WTC11 (cell line): ENCODE data around the gene AMER3. TPM values are rescaled to one million over a fixed set of nuclear protein-coding genes. Genes with fewer than 3 reads are reported as not detected.

Source experiments
- ATAC-seq: fragments of 200-7000 bp; cut with Tn5 transposase; 2 replicates; pipeline ENCODE4 v1.10.0; 2021; ENCODE audit warnings: mild to moderate bottlenecking, moderate library complexity
- CTCF ChIA-PET: fragments of 300-600 bp; sonication (Branson Sonifier 250); formaldehyde crosslinking; loops from one replicate; lab custom pipeline; 2021; ENCODE audit warnings: antibody characterized with exemption; lab: Charles Lee
- POLR2A ChIA-PET: fragments of 350-600 bp; sonication (Branson Sonifier 250); formaldehyde crosslinking; loops from one replicate; lab custom pipeline; 2021; ENCODE audit warnings: antibody characterized with exemption; lab: Charles Lee
- DNase-seq: peaks from one replicate; pipeline ENCODE4 v3.0.0; 2021; ENCODE audit warnings: low spot score
- H3K27ac Mint-ChIP-seq: 2 replicates; pipeline ENCODE4 v1.8.0; 2021; ENCODE audit warnings: mixed read lengths
- H3K27me3 Mint-ChIP-seq: 2 replicates; pipeline ENCODE4 v1.8.0; 2021; ENCODE audit warnings: low read depth, mild to moderate bottlenecking, moderate library complexity, mixed read lengths
- H3K36me3 Mint-ChIP-seq: 2 replicates; pipeline ENCODE4 v1.8.0; 2021; ENCODE audit warnings: mixed read lengths
- H3K4me1 Mint-ChIP-seq: 2 replicates; pipeline ENCODE4 v1.8.0; 2022; ENCODE audit warnings: mixed read lengths
- H3K4me3 Mint-ChIP-seq: 2 replicates; pipeline ENCODE4 v1.8.0; 2021; ENCODE audit warnings: mild to moderate bottlenecking, moderate library complexity, mixed read lengths
- H3K9me3 Mint-ChIP-seq: 2 replicates; pipeline ENCODE4 v1.8.0; 2021; ENCODE audit warnings: mixed read lengths
- AFF4 ChIP-seq: sonication (generic); formaldehyde crosslinking; IDR thresholded peaks from 2 replicates; pipeline ENCODE4 v1.8.1; 2023; ENCODE audit warnings: mild to moderate bottlenecking, missing genetic modification reagents, borderline replicate concordance
- ATF2 ChIP-seq: sonication (generic); formaldehyde crosslinking; IDR thresholded peaks from 2 replicates; pipeline ENCODE4 v1.8.1; 2022; ENCODE audit warnings: low read depth, missing genetic modification reagents, borderline replicate concordance
- ATF3 ChIP-seq: sonication (generic); formaldehyde crosslinking; conservative IDR thresholded peaks from 2 replicates; pipeline ENCODE4 v1.8.1; 2022; ENCODE audit warnings: mild to moderate bottlenecking, missing genetic modification reagents
- FOXP1 ChIP-seq: sonication (generic); formaldehyde crosslinking; IDR thresholded peaks from 2 replicates; pipeline ENCODE4 v1.8.0; 2022; ENCODE audit warnings: missing genetic modification reagents, mild to moderate bottlenecking, moderate library complexity, borderline replicate concordance
- GTF2I ChIP-seq: fragments of 250-450 bp; sonication (Bioruptor Pico); conservative IDR thresholded peaks from 2 replicates; pipeline ENCODE4 v1.4.0; 2021; ENCODE audit warnings: mild to moderate bottlenecking
- PRRX2 ChIP-seq: fragments of 250-450 bp; sonication (Bioruptor Pico); IDR thresholded peaks from 2 replicates; pipeline ENCODE4 v1.8.0; 2021; ENCODE audit warnings: mild to moderate bottlenecking
- SMAD3 ChIP-seq: sonication (generic); formaldehyde crosslinking; IDR thresholded peaks from 2 replicates; pipeline ENCODE4 v1.8.0; 2022; ENCODE audit warnings: missing genetic modification reagents, mild to moderate bottlenecking, borderline replicate concordance
- SOX15 ChIP-seq: fragments of 250-450 bp; sonication (Bioruptor Pico); IDR thresholded peaks from 2 replicates; pipeline ENCODE4 v1.9.0; 2021; ENCODE audit warnings: mild to moderate bottlenecking
- USF2 ChIP-seq: sonication (generic); formaldehyde crosslinking; IDR thresholded peaks from 2 replicates; pipeline ENCODE4 v1.8.1; 2023; ENCODE audit warnings: mild to moderate bottlenecking, missing genetic modification reagents, moderate library complexity
- ZBTB43 ChIP-seq: sonication (generic); formaldehyde crosslinking; IDR thresholded peaks from 2 replicates; pipeline ENCODE4 v1.8.1; 2023; ENCODE audit warnings: mild to moderate bottlenecking, missing genetic modification reagents
- ZMAT4 ChIP-seq: fragments of 250-450 bp; sonication (Bioruptor Pico); IDR thresholded peaks from 2 replicates; pipeline ENCODE4 v1.9.0; 2021; ENCODE audit warnings: mild to moderate bottlenecking
- ZNF232 ChIP-seq: sonication (generic); formaldehyde crosslinking; IDR thresholded peaks from 2 replicates; pipeline ENCODE4 v1.8.0; 2022; ENCODE audit warnings: mild to moderate bottlenecking, missing genetic modification reagents
- ZNF281 ChIP-seq: sonication (generic); formaldehyde crosslinking; IDR thresholded peaks from 2 replicates; pipeline ENCODE4 v1.8.0; 2023; ENCODE audit warnings: mild to moderate bottlenecking, missing genetic modification reagents
- ZNF532 ChIP-seq: fragments of 250-450 bp; sonication (Bioruptor Pico); IDR thresholded peaks from 2 replicates; pipeline ENCODE4 v1.9.0; 2021; ENCODE audit warnings: mild to moderate bottlenecking, borderline replicate concordance
- total RNA-seq: library from RNA; stranded (reverse); gene quantifications from 3 replicates; pipeline ENCODE4 v1.2.3, GENCODE V29; 2021

AMER3 gene
- total RNA-seq, 1 experiment from 2014 or later = 0.13 TPM

- ATAC-seq (no peak), DNase-seq (no peak)
- CTCF ChIA-PET = interaction anchor here (0.9 kb wide), 1 partner anchor 9 kb away, joined by 4 read pairs; the partner anchor contains the start of gene GPR148
- Mint-ChIP-seq H3K4me1 (peaks cover 5% of the 10 kb centered on the region; the same call in 1 of the 2 replicates), H3K4me3 (no peak overlapping the region), H3K27me3 (peaks cover 4% of the 10 kb centered on the region; the same call in 1 of the 2 replicates), H3K9me3 (peaks cover 9% of the 10 kb centered on the region), H3K27ac (no peak overlapping the region), H3K36me3 (no peaks in the 10 kb centered on the region)
- TF ChIP-seq SOX15 (CRISPR knock-in tag) (no peak), ATF3 (CRISPR knock-in tag) (no peak), ZNF532 (CRISPR knock-in tag) (no peak), PRRX2 (no peak), FOXP1 (CRISPR knock-in tag) (no peak)
- POLR2A ChIA-PET = no interaction called here
Measured at GRCh38 chr2:130737592-130737991, 17.7 kb upstream of the AMER3 start.

- Mint-ChIP-seq H3K4me3 (no peak overlapping the region), H3K27me3 (0 out of 2 replicates have a peak, but pooled peaks cover 4% of the 10 kb centered on the region), H3K9me3 (no peaks in the 10 kb centered on the region), H3K27ac (no peak overlapping the region), H3K36me3 (no peaks in the 10 kb centered on the region), H3K4me1 (peaks cover 11% of the 10 kb centered on the region)
- CTCF ChIA-PET = no interaction called here
- no peak for DNase-seq
- no peak for ATAC-seq
- no peak for TF ChIP-seq ZNF281 (CRISPR knock-in tag)
- no peak for TF ChIP-seq GTF2I (CRISPR knock-in tag)
- TF ChIP-seq ATF2 (CRISPR knock-in tag) = no peak
- TF ChIP-seq ATF3 (CRISPR knock-in tag) = no peak
- TF ChIP-seq SMAD3 (CRISPR knock-in tag) = no peak
- no peak for TF ChIP-seq ZMAT4 (CRISPR knock-in tag)
- POLR2A ChIA-PET = no interaction called here
Measured at GRCh38 chr2:130740671-130741070, 14.7 kb upstream of the AMER3 start.

GRCh38 chr2:130743278-130743677, 12.1 kb upstream of the AMER3 start:
- no peak for ATAC-seq
- no peak overlapping the region for H3K27ac Mint-ChIP-seq
- no peak for DNase-seq
- peaks cover 11% of the 10 kb centered on the region for H3K4me1 Mint-ChIP-seq
- H3K36me3 Mint-ChIP-seq = no peaks in the 10 kb centered on the region
- H3K4me3 Mint-ChIP-seq = no peak overlapping the region
- ChIA-PET CTCF (interaction anchor here (1.1 kb wide), 1 partner anchor 54 kb away, joined by 4 read pairs; no protein-coding TSS in a partner anchor), POLR2A (no interaction called here)
- no peaks in the 10 kb centered on the region for H3K27me3 Mint-ChIP-seq
- no peaks in the 10 kb centered on the region for H3K9me3 Mint-ChIP-seq
- TF ChIP-seq ZNF232 (CRISPR knock-in tag) (no peak), ZBTB43 (CRISPR knock-in tag) (no peak), AFF4 (no peak), ZMAT4 (CRISPR knock-in tag) (no peak), USF2 (CRISPR knock-in tag) (no peak)
